ENCODE data around the gene FTO.

DNA sequence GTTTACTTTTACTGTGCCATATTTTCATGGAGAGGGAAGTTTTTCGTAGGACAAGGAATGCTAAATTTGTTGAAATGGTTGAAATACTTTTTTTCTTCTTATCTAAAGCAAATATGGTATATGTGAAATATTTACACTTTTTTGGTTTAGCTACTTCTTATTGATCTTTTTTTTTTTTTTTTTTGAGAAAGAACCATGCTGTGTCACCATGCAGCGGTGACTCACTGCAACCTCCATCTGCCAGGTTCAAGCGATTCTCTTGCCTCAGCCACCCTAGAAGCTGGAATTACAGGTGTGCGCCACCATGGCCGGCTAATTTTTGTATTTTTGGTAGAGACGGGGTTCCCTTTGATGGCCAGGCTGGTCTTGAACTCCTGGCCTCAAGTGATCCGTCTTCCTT, 100.5 kb downstream of the FTO start:
- TF ChIP-seq CTCF (IDR thresholded peaks at IDR 0.05 in 4 of 5, conservative IDR thresholded peaks at IDR 0.05 in 1 of 5) = no peak
- TF ChIP-seq POLR2A (IDR thresholded peaks at IDR 0.05) = no peak

All from gastrocnemius medialis (tissue), 4 donors.